Endothelial cell of umbilical vein (primary cell): ENCODE measurements around the gene NMT2. TPM values are rescaled to one million over a fixed set of nuclear protein-coding genes. Genes with fewer than 3 reads are reported as not detected.

Experiments
- BruUV-seq: library from RNA; stranded (reverse); fragments of 400-500 nt; replicated peaks from 2 replicates; lab custom pipeline; 2021; lab: Mats Ljungman, UMichigan
- CTCF ChIA-PET: fragments of 300-600, 350-600 bp; sonication (Branson Sonifier 250); formaldehyde crosslinking; loops from one replicate; lab custom pipeline; 2021; ENCODE audit warnings: antibody characterized with exemption, inconsistent platforms; lab: Charles Lee
- POLR2A ChIA-PET: fragments of 300-600, 350-600 bp; sonication (Branson Sonifier 250); formaldehyde crosslinking; loops from one replicate; lab custom pipeline; 2021; ENCODE audit warnings: antibody characterized with exemption, inconsistent platforms; lab: Charles Lee
- DNase-seq: peaks from one replicate; pipeline ENCODE4 v3.0.0-alpha.2; 2011; ENCODE audit warnings: low read depth, low spot score
- FAIRE-seq: peaks from 2 replicates; lab custom pipeline; 2011; peaks lifted over from hg19 to GRCh38; lab: Jason Lieb, UNC
- H2AFZ ChIP-seq: 2 replicates; pipeline ENCODE4 v1.6.0; 2012; ENCODE audit warnings: low read depth, low read length, control low read depth, inconsistent platforms
- H3K27ac ChIP-seq: 2 replicates; pipeline ENCODE4 v1.5.1; 2011; ENCODE audit warnings: low read depth, mild to moderate bottlenecking, control low read depth, low read length, moderate library complexity; ENCODE audit not compliant: insufficient read depth
- H3K27me3 ChIP-seq, 2 experiments: 2 replicates each; pipeline versions ENCODE4 v1.6.0 to v1.6.1; 2011; ENCODE audit warnings: low read length in 2 of 2, mixed read lengths in 1 of 2; ENCODE audit not compliant: control insufficient read depth in 2 of 2, insufficient read depth in 2 of 2
- H3K36me3 ChIP-seq, 2 experiments: 2 replicates in 1 of 2; 3 replicates in 1 of 2; pipeline ENCODE4 v1.5.1; 2011; ENCODE audit warnings: low read length in 2 of 2, mild to moderate bottlenecking in 1 of 2, moderate library complexity in 1 of 2; ENCODE audit not compliant: control insufficient read depth in 2 of 2, insufficient read depth in 2 of 2; ENCODE audit errors: extremely low read depth in 1 of 2
- H3K4me1 ChIP-seq: 3 replicates; pipeline ENCODE4 v1.5.1; 2011; ENCODE audit warnings: mild to moderate bottlenecking, low read length; ENCODE audit not compliant: control insufficient read depth, insufficient read depth; ENCODE audit errors: extremely low read depth
- H3K4me2 ChIP-seq: 2 replicates; pipeline ENCODE4 v1.6.1; 2011; ENCODE audit warnings: low read length, control low read depth, mixed read lengths; ENCODE audit not compliant: insufficient read depth
- H3K4me3 ChIP-seq, 3 experiments: fragments of 200-600 bp in 1 of 3; sonication (generic), shearing (Covaris generic) in 1 of 3; replicated peaks in 1 of 3; 2 replicates each; pipeline ENCODE4 v1.5.1; 2011 to 2016; ENCODE audit warnings: control low read depth in 3 of 3, low read length in 3 of 3, mild to moderate bottlenecking in 2 of 3, inconsistent platforms in 1 of 3, low read depth in 1 of 3, moderate library complexity in 1 of 3; ENCODE audit not compliant: insufficient read depth in 1 of 3
- H3K79me2 ChIP-seq: 2 replicates; pipeline ENCODE4 v1.6.0; 2012; ENCODE audit warnings: low read length, inconsistent platforms; ENCODE audit not compliant: control insufficient read depth, insufficient read depth
- H3K9ac ChIP-seq: replicated peaks from 2 replicates; pipeline ENCODE3; 2011; ENCODE audit warnings: low read length, control low read depth; ENCODE audit not compliant: insufficient read depth; ENCODE audit errors: extremely low read depth
- H3K9me1 ChIP-seq: replicated peaks from 3 replicates; pipeline ENCODE4 v1.6.0; 2011; ENCODE audit warnings: mild to moderate bottlenecking, low read length; ENCODE audit not compliant: control insufficient read depth, insufficient read depth; ENCODE audit errors: extremely low read depth
- H3K9me3 ChIP-seq: replicated peaks from 2 replicates; pipeline ENCODE4 v1.5.1; 2012; ENCODE audit warnings: low read length, inconsistent platforms; ENCODE audit not compliant: control insufficient read depth, insufficient read depth
- H4K20me1 ChIP-seq: replicated peaks from 2 replicates; pipeline ENCODE3; 2011; ENCODE audit warnings: mild to moderate bottlenecking, low read length; ENCODE audit not compliant: control insufficient read depth, insufficient read depth; ENCODE audit errors: extremely low read depth
- CTCF ChIP-seq, 2 donors: IDR thresholded peaks; 1 replicate in 1 of 2; 2 replicates in 1 of 2; pipeline ENCODE4 v1.5.1; 2011; ENCODE audit warnings: low read length in 2 of 2, mild to moderate bottlenecking in 2 of 2, moderate library complexity in 2 of 2, control low read depth in 1 of 2, inconsistent platforms in 1 of 2, low read depth in 1 of 2; ENCODE audit not compliant: insufficient read depth in 1 of 2; ENCODE audit errors: extremely low read depth in 1 of 2
- EZH2 ChIP-seq: IDR thresholded peaks from 2 replicates; pipeline ENCODE4 v1.6.1; 2012; ENCODE audit warnings: borderline replicate concordance, low read depth, mild to moderate bottlenecking, moderate library complexity, low read length, inconsistent platforms; ENCODE audit not compliant: severe bottlenecking
- FOS ChIP-seq: IDR thresholded peaks from 2 replicates; pipeline ENCODE4 v1.6.1; 2011; ENCODE audit warnings: mild to moderate bottlenecking, low read length, moderate library complexity, borderline replicate concordance; ENCODE audit not compliant: insufficient read depth
- GATA2 ChIP-seq: IDR thresholded peaks from 2 replicates; pipeline ENCODE4 v1.7.0; 2011; ENCODE audit warnings: low read depth, mild to moderate bottlenecking, moderate library complexity, mixed read lengths, low read length; ENCODE audit not compliant: insufficient read length, insufficient read depth
- JUN ChIP-seq: IDR thresholded peaks from 2 replicates; pipeline ENCODE4 v1.6.1; 2011; ENCODE audit warnings: borderline replicate concordance, low read depth; ENCODE audit not compliant: insufficient read length, insufficient read depth
- MAX ChIP-seq: IDR thresholded peaks from 2 replicates; pipeline ENCODE4 v1.6.1; 2011; ENCODE audit not compliant: insufficient read depth, insufficient read length
- MYC ChIP-seq: IDR thresholded peaks from one replicate; pipeline ENCODE4 v1.6.1; 2011; ENCODE audit warnings: mild to moderate bottlenecking, low read depth, low read length
- POLR2A ChIP-seq: IDR thresholded peaks from 2 replicates; pipeline ENCODE4 v1.6.1; 2012; ENCODE audit warnings: low read depth, mild to moderate bottlenecking, control low read depth, low read length
- POLR2AphosphoS5 ChIP-seq: IDR thresholded peaks from 2 replicates; pipeline ENCODE4 v1.6.1; 2012; ENCODE audit warnings: low read depth, mild to moderate bottlenecking, control low read depth, low read length, moderate library complexity; ENCODE audit not compliant: insufficient read depth
- dilution Hi-C: fragments of 300-500 bp; cut with MboI; formaldehyde crosslinking; loops from one replicate; pipeline ENCODE4 v1.15.0; 2019; ENCODE audit warnings: low sequenced_read_pairs; ENCODE audit not compliant: extremely low pct_ligation_motif_present
- intact Hi-C: fragments of 100-400 bp; cut with micrococcal nuclease; formaldehyde crosslinking; loops from one replicate; pipeline ENCODE4 v1.10.0; 2022
- polyA plus RNA-seq, 4 experiments: library from polyadenylated mRNA; depleted of rRNA in 3 of 4; stranded (reverse) in 3 of 4; unstranded in 1 of 4; fragments of >200 nt; gene quantifications; 2 replicates each; pipeline versions ENCODE4 v1.2.1 to v1.2.3, GENCODE V29; 2011 to 2012; ENCODE audit warnings: missing spikeins in 1 of 4
- total RNA-seq: library from RNA; stranded (reverse); gene quantifications from 2 replicates; pipeline ENCODE4 v1.2.3, GENCODE V29; 2021

Gene NMT2
- total and polyA plus RNA-seq, 2 donors (not counting 3 experiments of a cell fraction or from before 2014, with no cell fraction given) = 39.0 to 109 TPM

- Histone ChIP-seq H3K9me3 (no peaks in the 10 kb centered on the region), H4K20me1 (peaks cover 10% of the 10 kb centered on the region), H2AFZ (no peak overlapping the region), H3K9ac (no peak overlapping the region), H3K27me3 (no peaks in the 10 kb centered on the region), H3K9me1 (no peaks in the 10 kb centered on the region), H3K36me3 (peaks cover 0 to 3% of the 10 kb centered on the region in 2 experiments), H3K27ac (no peak overlapping the region), H3K79me2 (peaks cover 92% of the 10 kb centered on the region), H3K4me1 (peaks cover 2% of the 10 kb centered on the region), H3K4me2 (no peak overlapping the region), H3K4me3 (no peak overlapping the region)
- BruUV-seq = no TSS peak
- intact Hi-C loops = no loop called here
- ChIA-PET CTCF (no interaction called here), POLR2A (no interaction called here)
- TF ChIP-seq GATA2 = no peak
- no peak for TF ChIP-seq MAX
- DNase-seq (no peak), FAIRE-seq (no peak)
- dilution Hi-C loops = no loop called here
These were observed 15.9 kb downstream of the NMT2 start for GRCh38 chr10:15152556-15152955.

- Histone ChIP-seq H3K9me3 (no peaks in the 10 kb centered on the region), H3K4me1 (peaks cover 12% of the 10 kb centered on the region), H3K36me3 (peaks cover 0 to 1% of the 10 kb centered on the region in 2 experiments), H3K79me2 (peaks cover 91% of the 10 kb centered on the region), H2AFZ (no peak overlapping the region), H3K27ac (no peak overlapping the region), H3K27me3 (no peaks in the 10 kb centered on the region), H3K9me1 (no peaks in the 10 kb centered on the region), H3K4me2 (no peak overlapping the region), H4K20me1 (peaks cover 8% of the 10 kb centered on the region), H3K9ac (no peak overlapping the region), H3K4me3 (no peak overlapping the region)
- FAIRE-seq = no peak
- dilution Hi-C loops (no loop called here), intact Hi-C loops (no loop called here)
- DNase-seq = no peak
- POLR2A ChIA-PET = interaction anchor here (0.6 kb wide), 1 partner anchor 215 kb away, joined by 3 read pairs; no protein-coding TSS in a partner anchor
- BruUV-seq = no TSS peak
- TF ChIP-seq CTCF (IDR thresholded peaks at IDR 0.05; ENCODE audit: extremely low read depth in 1 of 2, insufficient read depth in 1 of 2, low read depth in 1 of 2, low read length in 2 of 2) (no peak), FOS (no peak), POLR2A (no peak), EZH2 (no peak), JUN (no peak), GATA2 (no peak), POLR2AphosphoS5 (no peak), MYC (no peak), MAX (no peak)
- CTCF ChIA-PET = interaction anchor here (1.0 to 1.1 kb wide), 2 partner anchors 18 to 221 kb away, joined by 3 read pairs; partner anchors contain the start of genes FAM171A1 and NMT2
These were observed 17.9 kb downstream of the NMT2 start for GRCh38 chr10:15150563-15150962.
